ENCODE results near the gene CCN5.
"Not testable (repeated sequence)": the region's sequence is repeated elsewhere in the genome, so short reads cannot be mapped to it uniquely, and the experiment has no call there.

CCN5 gene

DNA sequence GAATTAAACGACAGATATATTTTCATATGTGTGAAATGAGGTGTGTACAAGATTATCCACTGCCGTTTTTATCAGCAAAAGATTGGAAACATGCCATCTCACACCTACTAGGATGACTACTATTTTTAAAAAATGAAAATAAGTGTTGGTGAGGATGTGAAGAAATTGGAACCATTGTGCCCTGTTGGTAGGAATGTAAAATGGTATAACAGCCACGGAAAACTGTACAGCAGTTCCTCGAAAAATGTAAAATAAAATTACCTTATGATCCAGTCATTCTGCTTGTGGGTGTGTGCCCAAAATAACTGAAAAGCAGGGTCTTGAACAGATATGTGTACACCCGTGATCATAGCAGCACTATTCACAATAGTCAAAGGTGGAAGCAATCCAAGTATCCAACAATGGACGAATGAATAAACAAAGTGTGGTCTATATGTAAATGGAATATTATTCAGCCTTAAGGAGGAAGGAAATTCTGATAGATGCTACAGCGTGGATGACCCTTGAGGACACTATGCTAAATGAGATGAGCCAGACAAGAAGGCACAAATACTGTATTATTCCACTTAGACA, 27.0 kb upstream of the CCN5 start:
- H3K4me1 ChIP-seq (ENCODE audit: insufficient read depth, low read length) = peaks cover 9% of the 10 kb centered on the region
- no peak overlapping the region for H3K4me3 ChIP-seq (ENCODE audit: low read length)
- H3K27me3 ChIP-seq (ENCODE audit: insufficient read depth, low read length) = no peaks in the 10 kb centered on the region
- H2AFZ ChIP-seq (ENCODE audit: low read depth, low read length) = no peak overlapping the region
- no peaks in the 10 kb centered on the region for H3K9me3 ChIP-seq (ENCODE audit: low read length)
- H3K36me3 ChIP-seq (ENCODE audit: insufficient read depth, low read length) = no peaks in the 10 kb centered on the region

DNA sequence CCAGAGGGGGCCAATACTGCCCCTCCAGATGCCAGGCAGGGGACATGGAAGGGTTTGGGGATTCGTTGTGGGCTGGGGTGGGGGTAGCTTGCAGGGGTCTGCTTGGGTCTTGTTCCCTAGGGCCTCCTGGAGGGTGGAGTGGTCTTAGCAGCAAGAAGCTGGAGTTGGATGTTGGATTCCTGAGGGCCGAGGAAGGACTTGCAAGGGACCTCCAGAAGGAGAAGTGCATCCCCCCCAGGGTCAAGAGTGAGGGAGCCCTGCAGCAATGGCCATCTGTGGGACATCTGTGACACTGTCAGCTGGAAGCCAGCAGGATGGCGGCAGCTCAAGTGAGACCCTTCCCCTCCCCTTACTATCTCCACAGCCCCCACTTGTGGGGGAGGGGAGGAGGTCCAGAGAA, 25.4 kb upstream of the CCN5 start:
- Histone ChIP-seq H3K4me3 (ENCODE audit: low read length) (no peak overlapping the region), H2AFZ (ENCODE audit: low read depth, low read length) (no peak overlapping the region), H3K9me3 (ENCODE audit: low read length) (no peaks in the 10 kb centered on the region), H3K27me3 (ENCODE audit: insufficient read depth, low read length) (no peaks in the 10 kb centered on the region), H3K4me1 (ENCODE audit: insufficient read depth, low read length) (peaks cover 12% of the 10 kb centered on the region), H3K36me3 (ENCODE audit: insufficient read depth, low read length) (no peaks in the 10 kb centered on the region)

DNA sequence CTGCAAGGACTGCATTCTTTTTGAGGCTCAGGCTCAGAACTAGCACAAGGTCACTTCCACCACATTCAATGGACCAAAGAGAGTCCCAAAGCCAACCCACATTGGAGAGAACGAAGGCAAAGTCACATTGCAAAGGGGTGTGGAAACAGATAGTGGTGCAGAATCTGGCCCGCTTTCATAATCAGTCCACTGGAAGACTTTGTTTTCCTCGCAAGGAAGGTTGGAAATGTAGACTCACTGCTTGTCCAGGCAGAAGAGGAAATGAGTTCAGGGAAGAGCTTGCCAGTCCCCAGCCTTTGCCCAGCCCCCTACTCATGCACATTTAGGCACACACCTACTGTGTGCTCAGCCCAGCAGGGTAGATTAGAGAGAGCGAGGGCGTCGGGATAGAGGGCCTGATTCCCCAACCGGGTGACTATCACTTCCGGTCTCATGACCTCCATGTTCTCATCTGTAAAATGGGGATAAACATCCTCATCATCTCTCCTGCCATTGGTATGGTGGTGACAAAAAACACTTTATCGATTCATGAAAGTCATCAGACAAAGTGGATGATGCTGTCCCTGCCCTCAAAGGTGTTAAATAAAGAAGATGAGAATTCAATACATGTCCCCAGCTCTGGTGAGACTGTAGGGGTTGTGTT, 24.3 kb upstream of the CCN5 start:
- H3K4me3 ChIP-seq (ENCODE audit: low read length) = no peak overlapping the region
- no peak overlapping the region for H2AFZ ChIP-seq (ENCODE audit: low read depth, low read length)

DNA sequence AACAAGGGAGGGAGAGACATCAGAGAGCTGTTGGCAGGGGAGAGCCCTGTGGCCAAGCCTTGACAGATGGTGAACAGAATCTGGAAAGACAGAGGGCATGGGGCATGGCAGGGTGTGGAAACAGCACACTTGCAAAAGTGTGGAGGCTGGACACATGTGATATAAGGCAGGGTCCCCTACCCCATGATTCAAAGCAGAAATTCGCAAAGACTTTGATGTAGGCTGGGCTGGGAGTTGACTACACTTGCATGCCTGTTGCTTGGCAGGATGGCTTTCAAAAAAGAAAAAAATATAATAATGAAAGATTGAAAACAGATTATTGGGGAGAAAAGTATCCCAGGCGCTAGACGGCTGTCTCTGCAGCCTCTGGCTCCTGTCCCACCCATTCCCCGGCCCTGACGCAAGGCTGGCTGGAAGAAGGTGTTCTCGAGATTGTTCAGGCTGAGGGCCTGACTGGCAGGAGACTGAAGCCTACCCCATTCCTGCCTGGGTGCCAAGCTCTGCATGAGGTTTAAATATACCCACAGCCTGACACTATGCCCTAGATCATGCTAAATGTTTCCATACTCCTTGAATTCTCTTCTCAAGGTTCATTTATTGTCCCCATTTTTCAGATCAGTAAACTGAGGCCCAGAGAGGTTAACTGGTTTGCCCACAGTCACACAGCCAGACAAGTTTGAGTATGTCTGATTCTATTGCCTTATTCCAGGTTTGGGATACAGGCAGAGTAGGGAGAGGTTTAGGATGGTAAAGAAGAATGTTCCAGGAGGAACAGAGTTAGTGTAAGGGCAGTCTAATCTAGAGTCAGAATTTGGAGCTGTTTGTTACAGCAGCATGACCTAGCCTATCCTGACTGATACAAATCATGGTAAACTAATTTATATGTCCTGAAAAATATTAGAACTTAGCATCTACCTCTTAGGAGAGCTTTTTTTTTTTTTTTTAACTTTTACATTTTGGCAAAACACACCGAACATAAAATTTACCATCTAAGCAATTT, 23.4 kb upstream of the CCN5 start:
- Histone ChIP-seq H3K36me3 (ENCODE audit: insufficient read depth, low read length) (no peaks in the 10 kb centered on the region), H3K4me3 (ENCODE audit: low read length) (no peak overlapping the region), H3K4me1 (ENCODE audit: insufficient read depth, low read length) (peaks cover 12% of the 10 kb centered on the region), H3K27me3 (ENCODE audit: insufficient read depth, low read length) (no peaks in the 10 kb centered on the region), H3K9me3 (ENCODE audit: low read length) (no peaks in the 10 kb centered on the region), H2AFZ (ENCODE audit: low read depth, low read length) (no peak overlapping the region)

More for the DNA sequence above, 24.3 kb upstream of the CCN5 start:
- H3K9me3 ChIP-seq (ENCODE audit: low read length) = no peaks in the 10 kb centered on the region
- peaks cover 12% of the 10 kb centered on the region for H3K4me1 ChIP-seq (ENCODE audit: insufficient read depth, low read length)
- no peaks in the 10 kb centered on the region for H3K27me3 ChIP-seq (ENCODE audit: insufficient read depth, low read length)
- H3K36me3 ChIP-seq (ENCODE audit: insufficient read depth, low read length) = no peaks in the 10 kb centered on the region

DNA sequence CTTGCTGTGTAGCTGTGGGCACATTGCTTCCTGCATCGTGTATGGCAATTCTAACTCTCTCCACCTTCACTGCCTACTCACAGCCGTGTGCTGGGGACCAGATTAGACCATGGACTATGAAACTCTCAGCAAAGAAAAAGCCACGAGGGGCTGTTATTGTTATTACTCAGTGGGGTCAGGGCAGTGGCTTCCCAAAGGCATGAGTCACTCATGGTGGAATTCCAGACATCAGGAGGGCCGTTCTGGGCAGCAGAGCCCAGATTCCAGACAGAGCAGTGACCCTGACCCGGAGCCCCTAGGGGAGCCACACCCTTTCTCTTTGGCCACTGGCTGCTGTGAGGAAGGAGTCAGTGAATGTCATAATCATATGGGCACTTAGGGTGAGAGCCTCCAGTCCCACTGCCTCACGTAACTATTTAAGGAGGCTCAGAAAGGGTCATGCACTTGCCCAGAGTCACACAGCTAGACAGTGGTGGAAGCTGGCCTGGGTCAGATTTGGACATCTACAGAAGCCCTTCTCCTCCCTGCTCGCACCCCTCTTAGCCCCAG, 22.2 kb upstream of the CCN5 start:
- Histone ChIP-seq H2AFZ (ENCODE audit: low read depth, low read length) (no peak overlapping the region), H3K36me3 (ENCODE audit: insufficient read depth, low read length) (no peaks in the 10 kb centered on the region), H3K9me3 (ENCODE audit: low read length) (no peaks in the 10 kb centered on the region), H3K4me1 (ENCODE audit: insufficient read depth, low read length) (peaks cover 12% of the 10 kb centered on the region), H3K27me3 (ENCODE audit: insufficient read depth, low read length) (no peaks in the 10 kb centered on the region), H3K4me3 (ENCODE audit: low read length) (no peak overlapping the region)

DNA sequence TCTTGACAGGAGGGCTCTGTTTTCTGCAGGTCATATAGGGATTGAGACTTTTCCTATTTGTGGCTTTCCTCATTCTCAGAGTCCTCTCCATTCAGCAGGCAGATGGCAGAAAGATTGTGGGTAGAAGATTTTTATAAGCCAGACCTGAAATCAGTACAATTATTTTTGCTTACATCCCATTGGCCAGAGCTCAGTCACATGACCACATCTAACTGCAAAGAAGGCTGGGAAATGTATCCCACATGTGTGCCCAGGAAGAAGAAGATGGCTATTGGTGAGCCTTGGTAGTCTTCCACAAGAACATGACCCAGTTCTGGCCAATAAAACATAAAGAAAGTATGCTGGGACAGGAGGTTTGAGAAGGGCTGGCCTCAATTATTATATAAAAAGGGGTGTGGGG, 21.5 kb upstream of the CCN5 start:
- no peaks in the 10 kb centered on the region for H3K36me3 ChIP-seq (ENCODE audit: insufficient read depth, low read length)
- H3K4me1 ChIP-seq (ENCODE audit: insufficient read depth, low read length) = peaks cover 12% of the 10 kb centered on the region
- no peak overlapping the region for H3K4me3 ChIP-seq (ENCODE audit: low read length)

DNA sequence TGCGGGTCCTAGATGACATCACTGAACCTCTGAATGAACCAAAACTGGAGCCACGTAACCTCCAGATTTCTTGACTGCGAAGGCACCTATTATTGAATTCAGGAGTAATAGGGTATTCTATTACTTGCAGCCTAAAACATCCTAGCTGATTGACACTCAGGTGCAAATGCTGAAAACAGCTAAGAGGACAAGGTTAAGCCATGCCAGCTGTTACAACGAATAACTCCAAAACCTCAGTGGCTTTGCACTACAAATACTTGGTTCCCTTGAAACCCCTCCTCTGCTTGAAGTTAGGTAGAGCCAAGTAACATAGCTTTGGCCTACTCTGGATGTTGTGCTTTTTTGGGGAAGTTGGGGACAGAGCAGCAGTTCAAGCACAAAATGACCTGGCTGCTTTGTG, 21.0 kb upstream of the CCN5 start:
- no peaks in the 10 kb centered on the region for H3K9me3 ChIP-seq (ENCODE audit: low read length)
- no peaks in the 10 kb centered on the region for H3K27me3 ChIP-seq (ENCODE audit: insufficient read depth, low read length)
- H3K36me3 ChIP-seq (ENCODE audit: insufficient read depth, low read length) = no peaks in the 10 kb centered on the region
- no peak overlapping the region for H2AFZ ChIP-seq (ENCODE audit: low read depth, low read length)
- H3K4me3 ChIP-seq (ENCODE audit: low read length) = no peak overlapping the region
- H3K4me1 ChIP-seq (ENCODE audit: insufficient read depth, low read length) = peaks cover 12% of the 10 kb centered on the region

More for the DNA sequence above, 21.5 kb upstream of the CCN5 start:
- no peaks in the 10 kb centered on the region for H3K27me3 ChIP-seq (ENCODE audit: insufficient read depth, low read length)
- H3K9me3 ChIP-seq (ENCODE audit: low read length) = no peaks in the 10 kb centered on the region
- no peak overlapping the region for H2AFZ ChIP-seq (ENCODE audit: low read depth, low read length)

DNA sequence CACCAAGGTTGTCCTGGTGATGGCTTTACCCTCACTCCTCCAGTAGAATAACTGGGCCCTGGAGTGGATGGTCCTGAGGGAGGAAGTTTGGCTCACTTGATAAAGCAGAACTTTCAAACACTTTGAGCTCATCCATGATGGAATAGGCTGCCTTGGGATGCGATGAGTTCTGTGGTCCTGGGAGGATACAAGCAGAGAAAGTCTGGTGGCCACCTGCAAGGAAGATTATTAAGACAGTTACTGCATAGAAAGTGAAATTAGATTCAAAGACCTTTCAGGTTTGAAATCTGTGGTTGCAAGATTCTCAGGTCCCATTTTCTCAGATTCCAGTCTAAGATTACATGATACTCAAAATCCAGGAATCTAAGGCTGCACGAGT, 19.9 kb upstream of the CCN5 start:
- H3K36me3 ChIP-seq (ENCODE audit: insufficient read depth, low read length) = no peaks in the 10 kb centered on the region
- peaks cover 12% of the 10 kb centered on the region for H3K4me1 ChIP-seq (ENCODE audit: insufficient read depth, low read length)
- no peak overlapping the region for H2AFZ ChIP-seq (ENCODE audit: low read depth, low read length)
- H3K4me3 ChIP-seq (ENCODE audit: low read length) = no peak overlapping the region
- no peaks in the 10 kb centered on the region for H3K9me3 ChIP-seq (ENCODE audit: low read length)
- no peaks in the 10 kb centered on the region for H3K27me3 ChIP-seq (ENCODE audit: insufficient read depth, low read length)

DNA sequence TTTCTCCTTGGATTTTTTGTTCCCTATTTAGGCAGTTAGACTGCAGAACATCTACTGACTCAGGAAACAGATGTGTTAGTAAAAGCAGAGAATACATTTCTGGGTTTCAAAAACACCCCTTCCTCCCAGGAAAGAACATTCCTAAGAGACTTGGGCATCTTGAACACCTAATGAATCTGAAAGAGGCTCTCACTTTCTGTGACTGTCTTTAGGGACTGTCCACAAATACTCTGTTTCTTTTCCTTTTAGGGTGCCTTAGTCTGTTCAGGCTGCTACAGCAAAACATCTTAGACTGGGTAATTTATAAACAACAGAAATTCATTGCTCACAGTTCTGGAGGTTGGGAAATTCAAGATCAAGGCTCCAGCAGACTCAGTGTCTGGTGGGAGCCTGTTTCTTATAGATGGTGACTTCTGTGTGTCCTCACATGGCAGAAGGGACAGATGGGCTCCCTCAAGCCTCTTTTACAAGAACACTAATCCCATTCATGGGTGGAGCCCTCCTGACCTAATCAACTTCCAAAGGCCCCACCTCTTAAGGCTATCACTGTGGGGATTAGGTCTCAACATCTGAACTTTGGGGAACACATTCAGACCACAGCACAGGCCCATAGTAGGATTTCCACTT, 19.4 kb upstream of the CCN5 start:
- H3K4me1 ChIP-seq (ENCODE audit: insufficient read depth, low read length) = peaks cover 12% of the 10 kb centered on the region
- no peak overlapping the region for H2AFZ ChIP-seq (ENCODE audit: low read depth, low read length)
- H3K9me3 ChIP-seq (ENCODE audit: low read length) = no peaks in the 10 kb centered on the region
- H3K27me3 ChIP-seq (ENCODE audit: insufficient read depth, low read length) = no peaks in the 10 kb centered on the region
- no peak overlapping the region for H3K4me3 ChIP-seq (ENCODE audit: low read length)
- H3K36me3 ChIP-seq (ENCODE audit: insufficient read depth, low read length) = no peaks in the 10 kb centered on the region

DNA sequence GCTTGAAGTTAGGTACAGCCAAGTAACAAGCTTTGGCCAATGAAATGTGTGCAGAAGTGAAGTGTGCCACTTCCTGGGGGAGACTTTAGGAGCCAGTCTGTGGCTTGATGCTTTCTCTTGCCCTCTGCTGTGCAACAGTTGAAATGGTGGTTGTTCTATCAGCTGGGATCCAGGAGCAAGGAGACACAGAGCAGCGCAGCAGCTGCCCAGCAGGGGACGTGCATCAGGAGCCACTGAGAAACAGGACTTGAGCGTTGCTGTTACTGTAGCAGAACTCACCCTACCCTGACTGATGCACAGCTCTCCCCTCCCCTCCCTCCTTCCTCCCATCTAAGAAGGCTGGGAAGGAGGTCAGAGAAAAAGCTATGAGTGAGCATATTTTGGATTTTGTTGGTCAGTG, 18.9 kb upstream of the CCN5 start:
- Histone ChIP-seq H3K4me1 (ENCODE audit: insufficient read depth, low read length) (peaks cover 12% of the 10 kb centered on the region), H2AFZ (ENCODE audit: low read depth, low read length) (no peak overlapping the region), H3K36me3 (ENCODE audit: insufficient read depth, low read length) (no peaks in the 10 kb centered on the region), H3K27me3 (ENCODE audit: insufficient read depth, low read length) (no peaks in the 10 kb centered on the region), H3K4me3 (ENCODE audit: low read length) (no peak overlapping the region), H3K9me3 (ENCODE audit: low read length) (no peaks in the 10 kb centered on the region)

DNA sequence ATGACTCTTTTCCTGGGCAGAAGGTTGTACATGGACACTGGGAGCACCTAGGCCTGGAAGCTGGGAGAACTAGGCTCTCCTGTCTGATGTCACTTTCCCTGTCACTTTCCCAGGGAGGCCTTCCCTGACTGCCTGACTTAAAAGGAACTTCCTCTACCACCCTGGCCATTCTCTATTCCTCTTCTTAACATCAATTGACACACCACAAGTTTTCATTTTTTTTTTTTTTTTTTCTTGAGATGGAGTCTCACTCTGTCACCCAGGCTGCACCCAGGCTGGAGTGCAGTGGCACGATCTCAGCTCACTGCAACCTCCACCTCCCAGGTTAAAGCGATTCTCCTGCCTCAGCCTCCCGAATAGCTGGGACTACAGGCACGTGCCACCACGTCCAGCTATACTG, 18.1 kb upstream of the CCN5 start:
- not testable (repeated sequence) for H3K36me3 ChIP-seq (ENCODE audit: insufficient read depth, low read length); H3K9me3 ChIP-seq (ENCODE audit: low read length); H3K4me3 ChIP-seq (ENCODE audit: low read length); H2AFZ ChIP-seq (ENCODE audit: low read depth, low read length); H3K27me3 ChIP-seq (ENCODE audit: insufficient read depth, low read length)
- peaks cover 15% of the 10 kb centered on the region for H3K4me1 ChIP-seq (ENCODE audit: insufficient read depth, low read length)

DNA sequence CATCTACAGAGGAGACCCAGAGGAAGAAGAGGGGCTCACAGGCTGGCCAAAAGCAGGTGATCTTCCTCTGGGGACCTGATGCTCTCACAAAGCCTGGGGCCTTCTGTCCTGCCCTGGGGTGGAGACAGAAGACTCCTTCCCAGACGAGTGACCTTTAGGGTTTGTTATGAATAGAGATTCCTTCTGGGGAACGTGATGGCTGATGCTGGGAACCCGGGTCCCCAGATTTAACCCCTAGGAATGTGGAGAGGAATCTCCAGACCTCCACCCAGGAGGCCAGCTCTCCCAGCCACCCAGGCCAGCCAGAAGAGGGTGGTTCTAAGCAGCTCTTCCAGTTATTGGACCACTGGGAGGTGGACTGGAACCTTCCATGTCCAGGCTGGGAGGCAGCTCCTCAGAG, 16.8 kb upstream of the CCN5 start:
- Histone ChIP-seq H3K9me3 (ENCODE audit: low read length) (no peaks in the 10 kb centered on the region), H3K4me1 (ENCODE audit: insufficient read depth, low read length) (peaks cover 4% of the 10 kb centered on the region), H2AFZ (ENCODE audit: low read depth, low read length) (no peak overlapping the region), H3K4me3 (ENCODE audit: low read length) (no peak overlapping the region), H3K36me3 (ENCODE audit: insufficient read depth, low read length) (no peaks in the 10 kb centered on the region), H3K27me3 (ENCODE audit: insufficient read depth, low read length) (no peaks in the 10 kb centered on the region)

DNA sequence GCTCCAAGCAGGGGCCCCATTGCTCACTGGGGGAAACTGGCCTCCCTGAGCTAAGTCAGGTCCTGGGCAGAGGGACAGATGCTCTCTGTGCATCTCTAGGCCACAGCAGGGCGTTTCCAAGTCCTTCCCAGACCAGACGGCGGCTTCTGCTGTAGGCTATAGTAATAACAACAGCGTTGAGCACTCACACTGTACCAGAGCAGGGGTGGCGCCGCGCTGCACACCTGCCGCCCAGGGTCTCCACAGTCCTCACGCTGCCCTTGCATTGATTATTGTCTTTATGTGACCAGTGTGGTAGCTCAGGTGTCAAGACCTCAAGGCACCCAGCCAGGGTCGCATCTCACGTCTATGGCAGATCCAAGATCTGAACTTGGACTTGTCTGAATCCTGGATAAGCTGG, 14.9 kb upstream of the CCN5 start:
- H3K4me1 ChIP-seq (ENCODE audit: insufficient read depth, low read length) = peaks cover 3% of the 10 kb centered on the region
- no peaks in the 10 kb centered on the region for H3K27me3 ChIP-seq (ENCODE audit: insufficient read depth, low read length)

More for the DNA sequence above, 14.9 kb upstream of the CCN5 start:
- no peak overlapping the region for H3K4me3 ChIP-seq (ENCODE audit: low read length)
- H3K36me3 ChIP-seq (ENCODE audit: insufficient read depth, low read length) = no peaks in the 10 kb centered on the region
- no peaks in the 10 kb centered on the region for H3K9me3 ChIP-seq (ENCODE audit: low read length)
- no peak overlapping the region for H2AFZ ChIP-seq (ENCODE audit: low read depth, low read length)
